SK-N-SH treated with all-trans-retinoic acid at 6 μM for 48 hours (cell line): Measurements from ENCODE around the gene JPH3.
A peak's percentile ranks its signal among the peaks of the same experiment; 100 is the strongest.

ENCODE experiments used
- ATAC-seq: fragments of 200-7000 bp; cut with Tn5 transposase; 3 replicates; pipeline ENCODE4 v1.9.1; 2020; ENCODE audit warnings: mild to moderate bottlenecking, moderate library complexity
- ARNTL ChIP-seq: fragments of 450-650 bp; formaldehyde crosslinking; IDR thresholded peaks from 2 replicates; pipeline ENCODE4 v1.5.0; 2020; ENCODE audit warnings: low read depth, mild to moderate bottlenecking, moderate library complexity, borderline replicate concordance
- BACH2 ChIP-seq: fragments of 250-450 bp; sonication (Bioruptor Pico); IDR thresholded peaks from 2 replicates; pipeline ENCODE4 v1.9.0; 2021; ENCODE audit warnings: mild to moderate bottlenecking, borderline replicate concordance
- CSDC2 ChIP-seq: fragments of 250-450 bp; sonication (Bioruptor Pico); IDR thresholded peaks from 2 replicates; pipeline ENCODE4 v1.5.0; 2020; ENCODE audit warnings: mild to moderate bottlenecking, moderate library complexity
- ESRRG ChIP-seq: fragments of 250-450 bp; sonication (Bioruptor Pico); IDR thresholded peaks from 2 replicates; pipeline ENCODE4 v1.6.1; 2021; ENCODE audit warnings: mild to moderate bottlenecking
- GLIS3 ChIP-seq: fragments of 250-450 bp; sonication (Bioruptor Pico); IDR thresholded peaks from 2 replicates; pipeline ENCODE4 v1.5.0; 2020; ENCODE audit warnings: mild to moderate bottlenecking, moderate library complexity
- ISL1 ChIP-seq: fragments of 250-450 bp; sonication (Bioruptor Pico); IDR thresholded peaks from 2 replicates; pipeline ENCODE4 v2.1.2; 2022; ENCODE audit warnings: mild to moderate bottlenecking, moderate library complexity
- OSR1 ChIP-seq: fragments of 250-450 bp; sonication (Bioruptor Pico); IDR thresholded peaks from 2 replicates; pipeline ENCODE4 v1.8.0; 2022; ENCODE audit warnings: moderate library complexity, mild to moderate bottlenecking, inconsistent platforms
- PPARA ChIP-seq: fragments of 250-450 bp; sonication (Bioruptor Pico); IDR thresholded peaks from 2 replicates; pipeline ENCODE4 v1.5.0; 2020; ENCODE audit warnings: mild to moderate bottlenecking, borderline replicate concordance
- RARB ChIP-seq: fragments of 250-450 bp; sonication (Bioruptor Pico); IDR thresholded peaks from 2 replicates; pipeline ENCODE4 v1.8.0; 2021; ENCODE audit warnings: mild to moderate bottlenecking, moderate library complexity
- SNAI2 ChIP-seq: fragments of 250-450 bp; sonication (Bioruptor Pico); IDR thresholded peaks from 2 replicates; pipeline ENCODE4 v1.5.0; 2020; ENCODE audit warnings: mild to moderate bottlenecking, moderate library complexity
- TCF4 ChIP-seq: fragments of 250-450 bp; sonication (Bioruptor Pico); IDR thresholded peaks from 2 replicates; pipeline ENCODE4 v1.8.0; 2021; ENCODE audit warnings: mild to moderate bottlenecking, moderate library complexity, borderline replicate concordance
- TOX ChIP-seq: fragments of 250-450 bp; sonication (Bioruptor Pico); IDR thresholded peaks from 2 replicates; pipeline ENCODE4 v1.8.0; 2021; ENCODE audit warnings: mild to moderate bottlenecking, moderate library complexity, borderline replicate concordance
- ZC3H10 ChIP-seq: fragments of 250-450 bp; sonication (Bioruptor Pico); IDR thresholded peaks from 2 replicates; pipeline ENCODE4 v1.5.1; 2021; ENCODE audit warnings: mild to moderate bottlenecking, moderate library complexity
- ZFP3 ChIP-seq: fragments of 250-450 bp; sonication (Bioruptor Pico); IDR thresholded peaks from 2 replicates; pipeline ENCODE4 v1.5.0; 2020; ENCODE audit warnings: mild to moderate bottlenecking, moderate library complexity
- ZFP30 ChIP-seq: fragments of 450-650 bp; formaldehyde crosslinking; IDR thresholded peaks from 2 replicates; pipeline ENCODE4 v1.5.0; 2022; ENCODE audit warnings: mild to moderate bottlenecking, moderate library complexity
- ZNF565 ChIP-seq: fragments of 450-650 bp; formaldehyde crosslinking; conservative IDR thresholded peaks from 2 replicates; pipeline ENCODE4 v1.5.0; 2020; ENCODE audit warnings: low read depth, mild to moderate bottlenecking, moderate library complexity
- ZNF70 ChIP-seq: fragments of 450-650 bp; formaldehyde crosslinking; IDR thresholded peaks from 2 replicates; pipeline ENCODE4 v1.5.0; 2020; ENCODE audit warnings: mild to moderate bottlenecking, moderate library complexity
- ZNF8 ChIP-seq: fragments of 450-650 bp; formaldehyde crosslinking; IDR thresholded peaks from 2 replicates; pipeline ENCODE4 v1.5.0; 2020; ENCODE audit warnings: mild to moderate bottlenecking, moderate library complexity
- TF ChIP-seq, protein P1 (sequence below): fragments of 250-450 bp; sonication (Bioruptor Pico); IDR thresholded peaks from 2 replicates; pipeline ENCODE4 v1.8.0; 2021; ENCODE audit warnings: low read depth, mild to moderate bottlenecking, moderate library complexity, borderline replicate concordance
- TF ChIP-seq, protein P2 (sequence below): fragments of 250-450 bp; sonication (Bioruptor Pico); IDR thresholded peaks from 2 replicates; pipeline ENCODE4 v1.8.0; 2020; ENCODE audit warnings: mild to moderate bottlenecking, moderate library complexity, borderline replicate concordance
- TF ChIP-seq, protein P3 (sequence below): fragments of 250-450 bp; sonication (Bioruptor Pico); IDR thresholded peaks from 2 replicates; pipeline ENCODE4 v1.5.1; 2020; ENCODE audit warnings: low read depth, mild to moderate bottlenecking, moderate library complexity
- TF ChIP-seq, protein P4 (sequence below): fragments of 250-450 bp; sonication (Bioruptor Pico); IDR thresholded peaks from 2 replicates; pipeline ENCODE4 v1.5.1; 2021; ENCODE audit warnings: mild to moderate bottlenecking, moderate library complexity
- TF ChIP-seq, protein P5 (sequence below): fragments of 250-450 bp; sonication (Bioruptor Pico); IDR thresholded peaks from 2 replicates; pipeline ENCODE4 v1.5.0; 2020; ENCODE audit warnings: mild to moderate bottlenecking, moderate library complexity

The JPH3 gene

DNA sequence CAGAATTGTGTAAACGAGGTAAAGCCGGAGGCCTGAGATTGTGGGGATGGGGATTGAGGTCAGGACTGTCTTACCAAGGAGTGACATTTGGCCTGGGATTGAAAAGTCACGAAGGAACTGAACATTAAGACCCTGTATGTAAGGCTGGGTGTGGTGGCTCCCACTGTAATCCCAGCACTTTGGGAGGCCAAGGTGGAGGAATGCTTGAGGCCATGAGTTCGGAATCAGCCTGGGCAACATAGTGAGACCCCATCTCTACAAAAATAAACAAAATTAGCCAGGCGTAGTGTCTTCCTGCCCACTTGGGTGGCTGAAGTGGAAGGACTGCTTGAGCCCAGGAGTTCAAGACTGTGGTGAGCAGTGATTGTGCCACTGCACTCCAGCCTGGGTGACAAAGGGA, 75.5 kb downstream of the JPH3 start:
- TF ChIP-seq ZNF8 (CRISPR knock-in tag) (no peak), TOX (no peak), TCF4 (no peak), ESRRG (no peak), RARB (CRISPR knock-in tag) (no peak), BACH2 (CRISPR knock-in tag) (no peak), ZC3H10 (no peak), CSDC2 (CRISPR knock-in tag) (no peak), ISL1 (CRISPR knock-in tag) (no peak), ZNF70 (no peak), SNAI2 (no peak), ZFP30 (no peak), PPARA (CRISPR knock-in tag) (no peak), ZFP3 (CRISPR knock-in tag) (no peak), ZNF565 (CRISPR knock-in tag) (no peak)
- TF ChIP-seq, protein P1, sequence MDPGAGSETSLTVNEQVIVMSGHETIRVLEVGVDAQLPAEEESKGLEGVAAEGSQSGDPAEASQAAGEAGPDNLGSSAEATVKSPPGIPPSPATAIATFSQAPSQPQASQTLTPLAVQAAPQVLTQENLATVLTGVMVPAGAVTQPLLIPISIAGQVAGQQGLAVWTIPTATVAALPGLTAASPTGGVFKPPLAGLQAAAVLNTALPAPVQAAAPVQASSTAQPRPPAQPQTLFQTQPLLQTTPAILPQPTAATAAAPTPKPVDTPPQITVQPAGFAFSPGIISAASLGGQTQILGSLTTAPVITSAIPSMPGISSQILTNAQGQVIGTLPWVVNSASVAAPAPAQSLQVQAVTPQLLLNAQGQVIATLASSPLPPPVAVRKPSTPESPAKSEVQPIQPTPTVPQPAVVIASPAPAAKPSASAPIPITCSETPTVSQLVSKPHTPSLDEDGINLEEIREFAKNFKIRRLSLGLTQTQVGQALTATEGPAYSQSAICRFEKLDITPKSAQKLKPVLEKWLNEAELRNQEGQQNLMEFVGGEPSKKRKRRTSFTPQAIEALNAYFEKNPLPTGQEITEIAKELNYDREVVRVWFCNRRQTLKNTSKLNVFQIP (CRISPR knock-in tag): no peak
- TF ChIP-seq, protein P2, sequence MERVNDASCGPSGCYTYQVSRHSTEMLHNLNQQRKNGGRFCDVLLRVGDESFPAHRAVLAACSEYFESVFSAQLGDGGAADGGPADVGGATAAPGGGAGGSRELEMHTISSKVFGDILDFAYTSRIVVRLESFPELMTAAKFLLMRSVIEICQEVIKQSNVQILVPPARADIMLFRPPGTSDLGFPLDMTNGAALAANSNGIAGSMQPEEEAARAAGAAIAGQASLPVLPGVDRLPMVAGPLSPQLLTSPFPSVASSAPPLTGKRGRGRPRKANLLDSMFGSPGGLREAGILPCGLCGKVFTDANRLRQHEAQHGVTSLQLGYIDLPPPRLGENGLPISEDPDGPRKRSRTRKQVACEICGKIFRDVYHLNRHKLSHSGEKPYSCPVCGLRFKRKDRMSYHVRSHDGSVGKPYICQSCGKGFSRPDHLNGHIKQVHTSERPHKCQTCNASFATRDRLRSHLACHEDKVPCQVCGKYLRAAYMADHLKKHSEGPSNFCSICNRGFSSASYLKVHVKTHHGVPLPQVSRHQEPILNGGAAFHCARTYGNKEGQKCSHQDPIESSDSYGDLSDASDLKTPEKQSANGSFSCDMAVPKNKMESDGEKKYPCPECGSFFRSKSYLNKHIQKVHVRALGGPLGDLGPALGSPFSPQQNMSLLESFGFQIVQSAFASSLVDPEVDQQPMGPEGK (CRISPR knock-in tag): no peak
- TF ChIP-seq, protein P3, sequence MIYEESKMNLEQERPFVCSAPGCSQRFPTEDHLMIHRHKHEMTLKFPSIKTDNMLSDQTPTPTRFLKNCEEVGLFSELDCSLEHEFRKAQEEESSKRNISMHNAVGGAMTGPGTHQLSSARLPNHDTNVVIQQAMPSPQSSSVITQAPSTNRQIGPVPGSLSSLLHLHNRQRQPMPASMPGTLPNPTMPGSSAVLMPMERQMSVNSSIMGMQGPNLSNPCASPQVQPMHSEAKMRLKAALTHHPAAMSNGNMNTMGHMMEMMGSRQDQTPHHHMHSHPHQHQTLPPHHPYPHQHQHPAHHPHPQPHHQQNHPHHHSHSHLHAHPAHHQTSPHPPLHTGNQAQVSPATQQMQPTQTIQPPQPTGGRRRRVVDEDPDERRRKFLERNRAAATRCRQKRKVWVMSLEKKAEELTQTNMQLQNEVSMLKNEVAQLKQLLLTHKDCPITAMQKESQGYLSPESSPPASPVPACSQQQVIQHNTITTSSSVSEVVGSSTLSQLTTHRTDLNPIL (CRISPR knock-in tag): no peak
- no peak for ATAC-seq

DNA sequence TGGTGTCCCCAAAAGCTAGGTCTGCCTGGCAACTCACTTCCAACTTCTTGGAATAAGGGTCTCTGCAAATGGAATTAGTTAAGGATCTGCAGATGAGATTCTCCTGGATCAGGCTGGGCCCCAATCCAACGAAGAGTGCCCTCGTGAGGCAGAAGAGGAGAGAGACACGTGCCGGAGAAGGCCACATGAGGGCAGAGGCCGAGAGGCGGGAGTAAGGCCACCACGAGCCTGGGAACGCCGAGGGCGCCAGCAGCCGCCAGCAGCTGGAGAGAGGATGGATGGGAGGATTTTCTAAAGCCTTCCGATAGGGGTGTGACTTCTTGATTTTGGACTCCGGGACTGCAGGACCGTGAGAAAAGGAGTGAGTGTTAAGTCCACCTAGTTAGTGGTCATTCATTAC, 76.3 kb downstream of the JPH3 start:
- no peak for TF ChIP-seq ZFP30
- no peak for TF ChIP-seq ZNF70
- TF ChIP-seq TOX: no peak
- TF ChIP-seq, protein P3 (CRISPR knock-in tag): no peak
- TF ChIP-seq ISL1 (CRISPR knock-in tag): no peak
- TF ChIP-seq OSR1 (CRISPR knock-in tag): no peak
- no peak for TF ChIP-seq ARNTL (CRISPR knock-in tag)
- TF ChIP-seq, protein P1 (CRISPR knock-in tag): no peak
- TF ChIP-seq GLIS3 (CRISPR knock-in tag): no peak
- TF ChIP-seq, protein P4, sequence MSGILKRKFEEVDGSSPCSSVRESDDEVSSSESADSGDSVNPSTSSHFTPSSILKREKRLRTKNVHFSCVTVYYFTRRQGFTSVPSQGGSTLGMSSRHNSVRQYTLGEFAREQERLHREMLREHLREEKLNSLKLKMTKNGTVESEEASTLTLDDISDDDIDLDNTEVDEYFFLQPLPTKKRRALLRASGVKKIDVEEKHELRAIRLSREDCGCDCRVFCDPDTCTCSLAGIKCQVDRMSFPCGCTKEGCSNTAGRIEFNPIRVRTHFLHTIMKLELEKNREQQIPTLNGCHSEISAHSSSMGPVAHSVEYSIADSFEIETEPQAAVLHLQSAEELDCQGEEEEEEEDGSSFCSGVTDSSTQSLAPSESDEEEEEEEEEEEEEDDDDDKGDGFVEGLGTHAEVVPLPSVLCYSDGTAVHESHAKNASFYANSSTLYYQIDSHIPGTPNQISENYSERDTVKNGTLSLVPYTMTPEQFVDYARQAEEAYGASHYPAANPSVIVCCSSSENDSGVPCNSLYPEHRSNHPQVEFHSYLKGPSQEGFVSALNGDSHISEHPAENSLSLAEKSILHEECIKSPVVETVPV (CRISPR knock-in tag): no peak
- TF ChIP-seq, protein P5, sequence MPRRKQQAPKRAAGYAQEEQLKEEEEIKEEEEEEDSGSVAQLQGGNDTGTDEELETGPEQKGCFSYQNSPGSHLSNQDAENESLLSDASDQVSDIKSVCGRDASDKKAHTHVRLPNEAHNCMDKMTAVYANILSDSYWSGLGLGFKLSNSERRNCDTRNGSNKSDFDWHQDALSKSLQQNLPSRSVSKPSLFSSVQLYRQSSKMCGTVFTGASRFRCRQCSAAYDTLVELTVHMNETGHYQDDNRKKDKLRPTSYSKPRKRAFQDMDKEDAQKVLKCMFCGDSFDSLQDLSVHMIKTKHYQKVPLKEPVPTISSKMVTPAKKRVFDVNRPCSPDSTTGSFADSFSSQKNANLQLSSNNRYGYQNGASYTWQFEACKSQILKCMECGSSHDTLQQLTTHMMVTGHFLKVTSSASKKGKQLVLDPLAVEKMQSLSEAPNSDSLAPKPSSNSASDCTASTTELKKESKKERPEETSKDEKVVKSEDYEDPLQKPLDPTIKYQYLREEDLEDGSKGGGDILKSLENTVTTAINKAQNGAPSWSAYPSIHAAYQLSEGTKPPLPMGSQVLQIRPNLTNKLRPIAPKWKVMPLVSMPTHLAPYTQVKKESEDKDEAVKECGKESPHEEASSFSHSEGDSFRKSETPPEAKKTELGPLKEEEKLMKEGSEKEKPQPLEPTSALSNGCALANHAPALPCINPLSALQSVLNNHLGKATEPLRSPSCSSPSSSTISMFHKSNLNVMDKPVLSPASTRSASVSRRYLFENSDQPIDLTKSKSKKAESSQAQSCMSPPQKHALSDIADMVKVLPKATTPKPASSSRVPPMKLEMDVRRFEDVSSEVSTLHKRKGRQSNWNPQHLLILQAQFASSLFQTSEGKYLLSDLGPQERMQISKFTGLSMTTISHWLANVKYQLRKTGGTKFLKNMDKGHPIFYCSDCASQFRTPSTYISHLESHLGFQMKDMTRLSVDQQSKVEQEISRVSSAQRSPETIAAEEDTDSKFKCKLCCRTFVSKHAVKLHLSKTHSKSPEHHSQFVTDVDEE (CRISPR knock-in tag): no peak
- no peak for TF ChIP-seq BACH2 (CRISPR knock-in tag)
- peak; percentile 42; the same call in 2 of the 3 replicates for ATAC-seq
